ENCODE data around the gene RALGAPA2. TPM values are rescaled to one million over a fixed set of nuclear protein-coding genes. Genes with fewer than 3 reads are reported as not detected.

Gene RALGAPA2
- total RNA-seq, 4 donors from 2014 or later, result 54.3 to 67.6 (median 60.3) TPM

DNA sequence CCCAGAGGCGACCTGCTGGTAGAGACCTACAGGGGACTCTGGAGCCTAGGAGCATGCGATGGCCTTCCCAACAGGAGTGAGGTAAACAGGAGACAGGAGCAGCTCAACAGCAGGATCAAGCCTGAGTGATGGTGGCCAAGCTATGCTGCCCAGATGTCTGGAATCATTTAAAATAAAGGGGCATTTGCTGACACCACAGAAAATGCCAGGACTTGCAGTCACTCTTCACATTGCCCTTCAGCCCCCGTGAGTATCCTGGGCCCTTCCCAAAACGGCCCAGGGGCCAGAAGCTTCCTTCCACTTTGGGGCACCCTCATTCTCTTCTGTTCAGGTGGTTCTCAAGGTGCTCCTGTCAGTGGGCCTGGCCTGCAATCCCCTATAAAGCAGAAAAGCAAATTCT is 321.3 kb downstream of the RALGAPA2 start:
- Histone ChIP-seq H3K36me3 (peaks cover 0 to 20% (median 0%) of the 10 kb centered on the region in 3 donors), H3K9me3 (no peaks in the 10 kb centered on the region)

GRCh38 chr20:20390393-20390792 is 322.1 kb downstream of the RALGAPA2 start:
- no peak for TF ChIP-seq CTCF (IDR thresholded peaks at IDR 0.05)
- no peaks in the 10 kb centered on the region for H3K27me3 ChIP-seq

More for the DNA sequence above, 321.3 kb downstream of the RALGAPA2 start:
- no peak overlapping the region for H3K27ac ChIP-seq
- H3K4me3 ChIP-seq, result no peak overlapping the region
- TF ChIP-seq CTCF (IDR thresholded peaks at IDR 0.05) (no peak), POLR2A (IDR thresholded peaks at IDR 0.05) (no peak)
- H3K27me3 ChIP-seq, result no peaks in the 10 kb centered on the region
- no peak for DNase-seq
- no peaks in the 10 kb centered on the region for H3K4me1 ChIP-seq

GRCh38 chr20:20386192-20386591 is 326.3 kb downstream of the RALGAPA2 start:
- TF ChIP-seq POLR2A (IDR thresholded peaks at IDR 0.05), result no peak
- no peak for TF ChIP-seq CTCF (IDR thresholded peaks at IDR 0.05)
- H3K9me3 ChIP-seq, result no peaks in the 10 kb centered on the region
- no peak for DNase-seq
- H3K4me1 ChIP-seq, result no peaks in the 10 kb centered on the region
- H3K4me3 ChIP-seq, result no peak overlapping the region
- H3K27ac ChIP-seq, result no peak overlapping the region
- no peaks in the 10 kb centered on the region for H3K27me3 ChIP-seq
- no peaks in the 10 kb centered on the region for H3K36me3 ChIP-seq

More at GRCh38 chr20:20390393-20390792, 322.1 kb downstream of the RALGAPA2 start:
- H3K4me1 ChIP-seq, result no peaks in the 10 kb centered on the region
- no peak overlapping the region for H3K27ac ChIP-seq
- no peak overlapping the region for H3K4me3 ChIP-seq
- DNase-seq, result no peak
- no peaks in the 10 kb centered on the region for H3K9me3 ChIP-seq
- H3K36me3 ChIP-seq, result peaks cover 0 to 20% (median 0%) of the 10 kb centered on the region in 3 donors

GRCh38 chr20:20375862-20376261 is 336.6 kb downstream of the RALGAPA2 start:
- Histone ChIP-seq H3K4me3 (no peak overlapping the region), H3K27ac (no peak overlapping the region), H3K9me3 (peaks cover 0 to 4% (median 0%) of the 10 kb centered on the region in 4 donors), H3K4me1 (no peaks in the 10 kb centered on the region), H3K27me3 (peaks cover 0 to 4% of the 10 kb centered on the region in 2 donors), H3K36me3 (no peaks in the 10 kb centered on the region)
- TF ChIP-seq CTCF (IDR thresholded peaks at IDR 0.05) (no peak), POLR2A (IDR thresholded peaks at IDR 0.05) (no peak)
- DNase-seq, result no peak

DNA sequence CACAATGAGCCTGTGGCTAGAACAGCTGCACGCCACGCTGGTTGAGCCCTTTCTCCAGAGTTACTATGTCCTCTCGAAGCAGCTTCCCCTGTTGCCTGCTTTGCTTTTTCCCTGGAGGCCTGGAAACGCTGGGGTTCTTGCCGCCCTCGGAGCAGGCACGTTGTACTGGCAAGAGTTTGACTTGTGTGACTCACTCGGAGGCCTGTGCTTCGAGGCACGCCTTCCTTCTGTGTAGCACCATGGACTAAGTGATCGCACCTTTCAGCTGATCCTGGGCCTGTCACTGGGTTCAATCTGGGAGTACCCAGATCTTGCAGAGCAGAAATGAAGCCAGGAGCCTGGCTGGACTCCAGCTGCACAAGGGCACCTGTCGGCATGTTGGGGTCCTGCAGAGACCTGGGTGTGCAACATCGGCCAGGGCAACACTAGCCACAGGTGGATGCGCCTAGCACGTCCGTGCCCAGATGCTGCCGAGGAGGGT is 339.3 kb downstream of the RALGAPA2 start:
- H3K4me3 ChIP-seq, result no peak overlapping the region
- TF ChIP-seq POLR2A (IDR thresholded peaks at IDR 0.05) (no peak), CTCF (IDR thresholded peaks at IDR 0.05) (no peak)
- H3K36me3 ChIP-seq, result no peaks in the 10 kb centered on the region
- no peak for DNase-seq
- H3K9me3 ChIP-seq, result no peaks in the 10 kb centered on the region
- H3K27ac ChIP-seq, result no peak overlapping the region
- H3K27me3 ChIP-seq, result peaks cover 0 to 24% of the 10 kb centered on the region in 2 donors
- peaks cover 0 to 17% (median 7%) of the 10 kb centered on the region in 4 donors for H3K4me1 ChIP-seq

DNA sequence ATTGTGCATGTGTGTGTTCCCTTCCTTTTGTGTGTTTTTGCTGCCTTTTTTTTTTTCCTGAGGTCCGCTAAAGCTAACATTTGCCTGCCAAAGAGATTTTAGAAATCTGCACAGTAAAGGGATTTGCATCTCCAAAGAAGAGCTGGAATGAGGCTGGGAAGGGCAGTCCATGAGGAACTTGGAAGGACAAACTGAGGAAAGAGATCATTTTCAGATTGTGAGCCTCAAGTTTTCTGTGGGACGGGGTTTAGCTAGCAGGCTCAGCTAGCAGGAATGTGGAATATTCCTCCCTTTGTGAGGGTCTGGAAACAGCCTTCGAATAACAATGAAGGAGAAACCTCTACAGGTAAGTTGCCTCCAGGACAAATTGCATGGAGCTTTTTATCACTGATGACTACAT is 340.8 kb downstream of the RALGAPA2 start:
- Histone ChIP-seq H3K4me1 (peaks cover 0 to 30% (median 14%) of the 10 kb centered on the region in 4 donors), H3K27me3 (peaks cover 0 to 37% of the 10 kb centered on the region in 2 donors), H3K36me3 (no peaks in the 10 kb centered on the region), H3K27ac (no peak overlapping the region), H3K9me3 (no peaks in the 10 kb centered on the region), H3K4me3 (no peak overlapping the region)
- no peak for DNase-seq
- TF ChIP-seq POLR2A (IDR thresholded peaks at IDR 0.05) (no peak), CTCF (IDR thresholded peaks at IDR 0.05) (no peak)

Measured in Peyer's patch (tissue), 4 donors.